HG02973 (cell line): ENCODE measurements around the gene CABP4.

ENCODE experiments used
- ATAC-seq: cut with Tn5 transposase; IDR thresholded peaks from one replicate; pipeline ENCODE4 v1.9.1; 2021; ENCODE audit warnings: moderate library complexity; ENCODE audit not compliant: unreplicated experiment

Gene CABP4

DNA sequence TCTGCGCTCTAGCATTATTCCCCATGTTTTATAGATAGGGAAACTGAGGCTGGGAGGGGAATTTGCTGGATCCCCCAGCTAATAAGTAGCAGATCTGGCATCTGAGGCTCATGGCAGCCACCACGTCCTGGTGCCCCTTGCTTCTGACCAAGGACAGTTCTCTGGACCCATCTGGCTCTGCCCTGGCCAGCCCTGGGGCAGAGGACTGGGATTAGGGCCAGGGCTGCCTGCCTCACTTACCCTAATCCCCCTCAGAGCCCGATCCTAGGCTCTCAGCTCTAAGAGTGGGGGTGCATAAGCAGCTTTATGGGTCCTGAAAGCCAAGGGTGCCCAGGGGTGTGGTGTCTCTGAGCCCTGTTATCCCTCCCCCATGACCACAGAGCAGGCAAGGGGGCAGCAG, at the start of gene CABP4:
CABP4 (plus strand) TSS at position 301 of the 400 bp plus-strand sequence; CDS start at position 371, 70 bp downstream.
- no peak for ATAC-seq

DNA sequence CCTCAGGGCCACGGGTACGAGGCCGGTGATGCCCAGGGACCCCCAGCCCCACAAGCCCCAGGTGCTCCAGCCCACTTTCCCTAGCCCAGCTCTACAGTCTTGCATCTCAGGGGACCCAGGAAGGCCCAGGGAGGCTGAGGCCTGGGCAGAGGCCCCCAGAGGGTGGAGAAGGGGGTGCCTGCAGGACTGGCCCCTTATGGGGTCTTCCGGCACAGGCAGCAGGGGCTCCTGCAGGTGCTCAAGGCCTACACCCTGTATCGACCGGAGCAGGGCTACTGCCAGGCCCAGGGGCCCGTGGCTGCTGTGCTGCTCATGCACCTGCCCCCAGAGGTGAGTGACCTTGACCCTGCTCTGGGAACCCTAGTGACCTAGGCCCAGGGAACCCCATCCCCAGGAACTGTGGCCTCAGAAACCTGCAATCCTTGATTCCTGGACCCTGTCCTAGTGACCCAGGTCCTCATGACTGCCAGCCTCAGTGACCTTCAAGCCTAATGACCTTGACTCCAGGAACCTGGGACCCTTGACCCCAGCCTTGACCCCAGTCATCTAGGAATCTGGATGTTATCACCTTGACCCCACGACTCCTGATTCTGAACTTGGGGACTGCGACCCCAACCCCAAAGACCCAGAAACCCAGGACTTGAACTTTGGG, 49.3 kb upstream of the CABP4 start:
- ATAC-seq: no peak

DNA sequence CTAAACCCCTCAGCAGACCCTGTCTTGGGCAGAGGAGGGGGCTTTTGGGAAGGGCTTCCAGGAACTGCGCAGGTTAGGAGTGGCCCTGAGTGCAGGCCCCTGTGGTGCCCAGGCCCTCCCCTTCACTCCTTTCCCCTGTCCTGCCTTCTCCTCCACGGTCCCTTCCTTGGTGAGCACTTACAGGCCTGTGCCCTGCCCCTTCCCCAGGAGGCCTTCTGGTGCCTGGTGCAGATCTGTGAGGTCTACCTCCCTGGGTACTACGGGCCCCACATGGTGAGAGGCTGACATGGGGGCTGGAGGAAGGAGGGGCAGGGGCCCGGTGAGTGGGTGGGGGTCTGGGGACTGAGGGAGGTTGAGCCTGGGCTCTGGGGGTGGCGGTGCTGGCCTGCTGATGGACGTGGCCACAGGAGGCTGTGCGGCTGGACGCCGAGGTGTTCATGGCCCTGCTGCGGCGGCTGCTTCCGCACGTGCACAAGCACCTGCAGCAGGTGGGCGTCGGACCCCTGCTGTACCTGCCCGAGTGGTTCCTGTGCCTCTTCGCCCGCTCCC, 48.7 kb upstream of the CABP4 start:
- ATAC-seq: no peak

DNA sequence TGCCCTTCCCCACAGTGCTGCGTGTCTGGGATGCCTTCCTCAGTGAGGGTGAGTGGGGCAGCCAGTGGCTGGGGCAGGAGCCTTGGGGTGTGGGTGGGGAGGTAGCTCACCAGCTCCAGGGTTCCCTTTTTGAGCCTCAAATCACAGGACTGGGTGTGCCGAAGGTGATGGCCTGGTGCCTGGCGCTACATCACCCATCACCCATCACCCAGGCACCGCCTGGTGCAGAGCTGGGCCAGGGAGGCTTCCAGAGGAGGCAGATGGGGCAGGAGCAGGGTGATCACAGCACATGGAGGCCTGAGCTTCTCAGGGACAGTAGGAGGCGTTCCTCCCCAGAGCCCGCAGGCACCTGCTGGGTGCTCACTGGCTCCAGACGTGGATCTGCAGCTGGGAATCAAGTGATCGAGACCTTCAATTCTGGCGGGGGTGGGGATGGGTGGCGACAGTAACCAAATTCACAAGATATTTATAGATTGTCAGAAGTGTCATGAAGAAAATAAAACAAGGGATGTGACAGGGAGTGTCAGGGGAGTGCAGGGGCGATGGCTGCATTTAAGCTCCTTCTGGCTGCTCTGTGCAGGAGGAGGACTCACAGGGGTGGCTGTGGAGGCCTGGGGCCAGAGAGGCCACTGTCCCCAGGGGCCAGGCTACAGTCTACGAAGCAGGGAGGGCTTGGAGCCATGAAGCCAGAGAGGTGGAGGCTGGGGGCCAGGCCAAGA, 48.0 kb upstream of the CABP4 start:
- no peak for ATAC-seq

DNA sequence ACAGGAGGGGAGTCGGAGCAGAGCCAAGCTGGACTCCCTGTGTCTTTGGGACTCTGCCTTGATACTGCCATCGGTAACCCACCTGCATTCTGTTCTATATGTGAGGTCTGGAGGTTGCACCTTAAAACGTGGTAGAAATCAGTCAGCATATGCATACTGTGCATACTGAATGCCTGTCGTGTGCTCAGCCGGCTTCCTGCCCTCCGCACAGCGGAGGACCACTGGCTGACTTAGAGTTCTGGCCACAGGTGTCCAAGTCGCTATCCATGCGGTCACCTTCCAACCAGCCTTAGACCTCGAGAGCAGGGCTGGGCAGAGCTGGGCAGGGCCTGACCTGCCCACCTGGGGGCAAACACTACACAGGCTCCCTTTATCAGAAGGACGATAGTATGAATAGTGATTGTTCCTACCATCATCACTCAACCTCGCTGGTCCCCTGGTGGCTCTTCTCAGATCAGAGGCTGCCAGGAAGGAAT, 47.4 kb upstream of the CABP4 start:
- ATAC-seq: no peak

DNA sequence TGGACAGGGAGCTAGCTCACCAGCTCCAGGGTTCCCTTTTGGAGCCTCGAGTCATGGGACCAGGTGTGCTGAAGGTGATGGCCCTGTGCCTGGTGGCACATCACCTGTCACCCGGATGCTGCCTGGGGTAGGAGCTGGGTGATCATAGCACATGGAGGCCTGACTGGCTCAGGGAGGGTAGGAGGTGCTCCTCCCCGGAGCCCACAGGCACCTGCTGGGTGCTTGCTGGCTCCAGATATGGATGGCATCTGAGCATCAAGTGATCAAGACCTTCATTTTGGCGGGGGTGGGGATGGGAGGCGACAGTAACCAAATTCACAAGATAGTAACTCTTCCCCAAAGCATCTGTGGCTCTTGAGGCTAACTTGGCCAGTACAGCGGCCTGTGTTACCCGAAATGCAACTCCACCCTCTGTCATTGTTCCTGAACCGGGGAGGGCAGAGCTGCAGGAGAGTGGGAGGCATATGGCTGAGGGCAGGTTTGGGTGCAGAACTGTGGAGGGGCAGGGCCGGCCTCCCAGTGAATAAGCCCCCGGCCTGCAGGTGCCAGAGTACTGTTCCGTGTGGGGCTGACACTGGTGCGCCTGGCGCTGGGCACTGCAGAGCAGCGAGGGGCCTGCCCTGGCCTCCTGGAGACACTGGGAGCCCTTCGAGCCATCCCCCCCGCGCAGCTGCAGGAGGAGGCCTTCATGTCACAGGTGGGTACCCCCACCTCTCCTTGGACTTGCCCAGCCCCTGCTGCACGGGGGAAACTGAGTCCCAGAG, 46.5 kb upstream of the CABP4 start:
- ATAC-seq: no peak

DNA sequence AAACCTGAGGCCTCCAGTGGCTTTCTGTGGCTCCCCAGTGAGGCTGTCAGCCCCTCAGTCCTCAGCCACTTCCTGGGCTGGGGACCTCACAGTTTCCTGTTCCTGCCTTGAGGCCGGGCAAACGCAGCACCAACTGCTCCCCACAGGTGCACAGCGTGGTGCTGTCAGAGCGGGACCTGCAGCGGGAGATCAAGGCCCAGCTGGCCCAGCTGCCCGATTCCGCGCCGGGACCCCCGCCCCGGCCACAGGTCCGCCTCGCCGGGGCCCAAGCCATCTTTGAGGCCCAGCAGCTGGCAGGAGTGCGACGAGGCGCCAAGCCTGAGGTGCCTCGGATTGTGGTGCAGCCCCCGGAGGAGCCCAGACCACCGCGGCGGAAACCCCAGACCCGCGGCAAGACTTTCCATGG, 45.9 kb upstream of the CABP4 start:
- ATAC-seq: no peak

DNA sequence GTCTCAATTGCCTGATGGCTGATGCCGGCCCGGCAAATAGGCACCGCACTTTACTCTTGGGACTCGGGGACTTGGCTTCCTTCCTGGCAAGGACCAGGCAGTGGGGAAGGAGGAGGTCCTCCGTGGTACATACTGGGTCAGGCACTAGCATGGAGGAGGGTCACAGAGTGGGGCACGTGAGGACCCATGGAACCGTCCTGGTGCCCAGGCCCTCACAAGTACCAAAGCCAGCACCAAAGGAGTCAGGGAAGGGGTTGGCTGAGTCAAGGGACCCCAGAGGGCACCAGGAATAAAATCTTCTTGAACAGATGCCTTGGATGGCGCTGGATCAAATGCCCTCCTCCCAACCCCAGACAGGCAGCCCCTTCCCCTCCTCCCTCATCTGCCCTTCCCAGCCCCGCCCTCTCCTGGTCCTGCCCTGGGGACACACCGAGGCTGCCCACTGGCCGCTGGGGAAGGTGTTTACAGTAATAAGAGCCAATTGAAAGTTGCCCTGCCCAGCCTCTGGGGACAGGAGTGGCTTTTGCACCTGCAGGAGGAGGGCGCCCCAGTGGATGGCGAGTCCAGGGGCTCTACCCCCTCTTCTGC, 45.3 kb upstream of the CABP4 start:
- no peak for ATAC-seq

DNA sequence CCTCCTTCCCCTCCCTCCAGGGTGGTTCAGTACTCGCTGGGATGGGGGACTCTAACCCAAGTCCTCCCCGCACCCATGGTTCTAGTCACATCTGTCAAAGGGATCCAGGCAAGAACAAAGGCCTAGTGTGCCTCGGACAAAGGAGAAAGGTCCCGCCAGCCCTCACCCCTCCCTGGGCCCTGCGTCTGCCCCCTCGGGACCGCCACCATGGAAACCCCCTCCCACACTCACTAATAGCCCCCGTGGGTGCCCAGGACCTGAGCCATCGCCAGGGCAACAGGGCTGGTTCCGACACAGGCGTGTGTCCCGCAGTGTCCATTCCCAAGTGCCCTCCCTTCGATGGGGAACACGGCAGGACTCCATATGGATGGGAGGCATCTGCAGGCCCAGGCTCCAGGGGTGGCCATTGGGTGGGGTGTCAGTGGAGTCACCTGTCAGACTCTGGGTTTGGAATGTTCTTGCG, 44.8 kb upstream of the CABP4 start:
- ATAC-seq: no peak

DNA sequence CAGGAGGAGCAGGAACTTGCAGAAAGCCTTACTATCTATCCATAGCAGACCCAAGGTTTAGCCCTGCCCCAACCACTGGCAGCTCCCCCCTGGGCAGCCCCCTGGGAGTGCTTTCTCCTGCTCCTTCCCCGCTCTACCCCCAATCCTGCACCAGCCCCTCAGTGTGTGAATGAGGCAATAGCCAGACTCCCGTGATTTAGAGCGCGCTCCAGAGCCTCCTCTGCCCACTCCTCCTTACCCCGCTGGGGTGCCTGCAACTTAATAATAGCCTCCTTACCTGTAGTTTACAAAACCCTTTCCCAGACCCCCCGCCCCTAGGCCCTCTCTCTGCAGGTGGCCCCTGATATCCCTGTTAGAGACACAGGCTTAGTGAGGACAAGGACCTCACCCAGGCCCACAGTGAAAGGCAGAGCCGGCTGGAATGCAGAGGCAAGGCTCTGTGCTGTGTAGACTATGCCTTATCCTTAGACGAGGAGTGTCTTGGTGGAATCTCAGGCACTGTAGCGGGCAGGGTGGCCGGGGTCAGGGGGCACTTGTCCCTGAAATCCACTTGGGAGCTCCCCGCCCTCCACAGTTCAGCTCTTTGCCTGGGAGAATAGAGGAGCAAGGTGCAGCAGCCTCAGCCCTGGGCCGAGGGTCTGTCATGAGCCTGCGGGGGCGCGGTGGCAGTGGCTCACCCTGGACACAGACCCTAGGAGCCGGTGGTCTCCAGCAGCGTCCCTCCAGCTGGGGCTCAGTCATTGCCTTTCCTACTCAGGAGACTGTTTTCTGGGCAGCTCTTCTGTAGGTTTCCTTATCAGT, 44.0 kb upstream of the CABP4 start:
- no peak for ATAC-seq

DNA sequence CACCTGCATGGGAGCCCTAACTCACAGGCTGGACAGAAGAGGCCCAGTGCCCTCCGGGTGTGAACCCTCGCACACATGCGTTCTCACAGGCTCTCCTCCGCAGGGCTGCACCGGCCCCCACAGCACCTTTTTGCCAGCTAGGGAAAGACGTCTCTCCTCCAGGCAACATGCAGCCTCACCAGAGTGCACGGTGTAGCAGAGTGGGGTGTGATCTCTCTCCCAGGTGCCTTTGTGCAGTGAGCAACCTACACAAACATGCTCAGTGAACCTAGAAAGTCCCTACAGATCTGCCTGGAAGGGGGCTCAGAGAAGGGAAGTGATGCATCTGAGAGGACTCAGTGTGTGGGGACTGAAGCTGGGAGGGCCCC, 43.4 kb upstream of the CABP4 start:
- ATAC-seq: no peak

DNA sequence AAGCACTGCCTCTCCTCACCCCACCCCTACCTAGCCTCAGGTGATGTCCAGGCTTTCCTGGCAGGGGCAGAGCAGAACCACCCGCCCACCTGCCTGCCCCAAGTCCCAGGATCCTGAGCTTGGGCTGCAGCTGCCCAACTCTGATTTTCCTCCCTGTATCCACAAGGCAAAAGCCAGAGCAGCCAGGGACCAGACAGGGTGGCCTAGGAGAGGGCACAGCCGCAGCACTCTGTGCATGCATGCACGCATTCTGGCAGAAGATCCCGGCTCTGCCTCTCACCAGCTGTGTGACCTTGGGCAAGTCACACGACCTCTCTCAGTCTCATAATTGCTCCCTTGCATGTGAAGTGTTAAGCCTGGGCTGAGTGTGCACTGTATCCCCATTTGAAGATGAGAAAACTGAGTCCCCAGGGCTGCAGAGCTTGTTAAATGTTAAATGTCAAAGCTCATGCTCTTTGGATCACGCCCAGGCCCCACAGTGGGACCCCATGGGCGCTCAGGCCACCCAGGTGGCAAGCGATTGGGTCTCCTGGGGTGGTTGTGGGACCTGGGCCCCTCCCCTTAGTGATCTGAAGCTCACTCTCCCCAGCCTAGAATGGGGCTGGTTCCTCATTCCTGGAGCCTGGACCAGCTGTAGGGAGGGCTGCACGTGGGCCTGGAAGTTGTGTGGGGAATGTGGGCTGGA, 42.5 kb upstream of the CABP4 start:
- ATAC-seq: no peak

DNA sequence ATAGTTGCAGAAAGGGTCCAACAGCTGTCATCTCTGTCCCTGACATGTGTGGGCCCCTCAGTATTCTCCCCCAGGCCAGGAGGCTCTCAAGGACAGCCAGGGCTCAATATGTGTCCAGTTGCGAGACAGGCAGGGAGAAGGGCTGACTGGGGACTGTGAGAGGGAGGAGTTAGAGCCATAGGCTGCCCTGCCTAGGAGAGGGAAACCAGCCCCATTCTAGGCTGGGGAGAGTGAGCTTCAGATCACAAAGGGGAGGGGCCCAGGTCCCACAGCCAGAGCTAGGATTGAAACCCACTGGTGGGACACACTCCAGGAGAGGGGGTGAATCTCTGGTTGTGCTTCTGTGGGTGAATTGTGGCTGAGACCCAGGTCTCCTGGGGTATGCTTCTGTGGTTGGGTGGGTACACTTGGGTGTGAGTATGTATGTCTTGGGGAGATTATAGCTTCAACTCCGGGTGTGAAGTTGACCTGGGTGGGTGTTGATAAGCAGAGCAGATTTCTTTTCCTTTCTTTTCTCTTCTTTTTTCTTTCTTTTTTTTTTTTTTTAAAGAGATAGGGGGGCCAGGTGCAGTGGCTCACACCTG, 41.8 kb upstream of the CABP4 start:
- no peak for ATAC-seq

DNA sequence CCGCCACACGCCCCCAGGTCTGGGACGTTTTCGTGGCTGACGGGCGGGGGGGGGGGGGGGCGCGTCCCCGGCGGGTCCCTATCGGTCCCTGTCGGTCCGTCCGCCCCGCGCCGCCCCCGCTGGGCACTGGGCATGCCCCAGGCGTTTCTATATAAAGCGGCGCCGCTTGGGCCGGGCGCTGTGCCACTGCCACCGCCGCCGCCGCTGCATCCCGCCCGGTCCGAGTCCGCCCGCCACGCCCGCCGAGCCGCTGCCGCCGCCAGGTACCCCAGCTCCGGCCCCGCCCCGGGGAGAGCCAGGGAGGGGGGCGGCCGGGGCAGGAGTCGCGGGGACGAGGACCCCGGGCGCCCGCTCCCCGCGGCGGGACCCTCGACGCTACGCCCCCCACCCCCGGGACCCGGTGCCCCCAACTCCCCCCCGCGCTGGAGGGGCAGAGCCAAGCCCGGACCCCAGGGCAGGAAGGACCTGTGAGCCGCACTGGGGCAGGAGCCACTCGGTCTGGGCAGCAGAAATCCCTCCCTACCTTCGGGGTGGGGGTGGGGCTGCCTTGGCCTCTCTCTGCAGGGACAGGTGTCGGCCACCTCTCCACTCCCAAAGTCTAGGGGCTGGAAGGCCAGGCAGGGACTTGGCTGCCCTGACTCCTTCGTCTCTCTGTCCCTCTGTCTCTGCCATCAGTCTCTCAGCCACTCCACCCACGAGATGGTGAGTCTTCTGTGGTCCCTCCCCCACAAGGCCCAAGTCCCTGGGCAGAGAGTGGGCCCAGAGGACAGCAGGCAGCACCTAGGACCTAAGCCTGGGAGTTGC, 39.5 kb upstream of the CABP4 start, which contains the start of gene CARNS1:
CARNS1 (plus strand) TSS at position 178 of the 804 bp plus-strand sequence; CDS start at position 700, 522 bp downstream.
- no peak for ATAC-seq

DNA sequence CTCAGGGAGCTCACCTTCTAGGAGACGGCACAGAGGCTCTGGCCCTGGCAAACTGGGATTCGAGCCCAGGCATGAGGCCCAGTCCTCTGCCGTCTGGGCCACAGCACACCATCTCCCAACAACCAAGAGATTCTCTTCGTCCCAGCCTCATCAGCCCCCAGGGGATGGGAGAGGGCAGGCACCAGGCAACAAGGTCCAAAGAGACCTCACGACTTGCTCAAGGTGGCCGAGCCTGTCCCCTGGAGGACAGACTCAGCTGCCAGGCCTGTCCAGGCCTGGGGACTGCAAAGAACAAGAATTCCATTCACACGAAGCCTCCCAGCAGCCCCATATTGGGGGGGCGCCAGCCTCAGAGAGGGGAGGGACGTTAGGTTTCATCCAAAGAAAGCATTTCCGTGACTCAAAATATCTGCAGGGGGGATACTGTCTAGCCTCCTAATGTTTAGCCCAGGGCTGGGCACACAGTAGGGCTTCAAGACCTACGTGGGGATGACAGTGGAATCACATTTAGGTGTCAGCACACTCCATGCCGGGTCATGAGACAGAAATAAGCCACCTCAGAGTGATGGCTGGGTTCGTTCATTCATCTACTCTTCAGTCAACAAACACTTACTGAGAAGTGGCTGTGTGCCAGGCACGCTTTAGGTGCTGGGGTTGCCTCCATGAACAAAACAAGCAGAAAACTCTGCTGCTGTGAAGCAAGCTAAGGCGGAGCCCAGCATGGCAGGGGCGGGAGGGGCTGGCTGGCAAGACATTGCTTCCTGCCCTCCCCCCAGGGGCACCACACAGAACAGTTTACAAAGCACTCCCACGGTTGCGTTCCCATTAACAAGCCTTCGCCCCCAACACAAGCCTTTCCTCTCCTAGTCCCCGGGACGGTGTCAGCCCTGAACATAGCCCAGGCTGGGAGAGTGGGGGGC, 38.5 kb upstream of the CABP4 start:
- ATAC-seq: no peak

DNA sequence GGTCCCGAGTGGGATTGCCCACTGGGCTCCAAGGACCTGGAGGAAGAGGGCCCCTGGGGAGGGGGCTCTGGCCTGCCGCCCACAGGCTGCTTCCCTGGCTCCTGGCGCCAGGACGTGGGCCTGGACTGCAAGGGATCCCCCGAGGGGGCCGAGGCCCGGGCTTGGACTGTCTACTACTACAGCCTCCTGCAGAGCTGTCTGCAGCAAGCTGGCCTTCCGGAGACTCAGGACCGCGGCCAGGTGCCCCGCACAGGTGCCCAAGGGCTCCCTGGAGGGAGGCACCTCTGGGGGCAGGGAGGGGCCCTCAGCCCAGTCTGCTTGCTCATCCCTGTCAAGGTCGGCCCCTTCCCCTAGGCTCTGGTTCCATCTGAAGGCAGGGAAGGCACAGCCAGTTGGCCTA, 37.7 kb upstream of the CABP4 start:
- ATAC-seq: no peak
